ENCODE data around the gene KRTCAP3.

Gene KRTCAP3

DNA sequence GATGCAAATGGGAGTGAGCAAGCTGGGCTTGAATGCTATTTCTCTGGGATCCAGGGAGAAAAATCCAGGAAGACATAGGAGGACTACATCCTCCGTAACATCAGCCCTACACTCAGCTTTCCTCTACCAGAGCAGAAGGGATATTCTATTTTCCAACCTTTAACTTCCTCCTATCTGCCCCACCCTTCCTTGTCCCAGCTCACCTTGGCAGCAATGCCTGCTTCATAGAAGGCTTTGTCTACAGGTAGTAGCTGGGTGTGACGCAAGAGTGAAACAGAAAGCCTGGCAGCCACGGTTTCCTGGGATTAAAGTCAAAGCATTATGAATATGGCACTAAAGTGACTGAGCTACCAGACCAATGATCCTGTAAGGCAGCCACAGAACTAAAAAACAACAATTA, 3.9 kb downstream of the KRTCAP3 start:
- Histone ChIP-seq H3K27me3 (ENCODE audit: control insufficient read depth, insufficient read depth, low read length) (no peaks in the 10 kb centered on the region), H3K9ac (ENCODE audit: low read length) (no peak overlapping the region), H3K4me3 (ENCODE audit: low read length) (peak overlapping the region; percentile 26), H3K36me3 (ENCODE audit: control insufficient read depth, insufficient read depth, low read length) (peaks cover 22% of the 10 kb centered on the region), H3K4me1 (ENCODE audit: control insufficient read depth, insufficient read depth, low read length) (no peaks in the 10 kb centered on the region), H3K27ac (ENCODE audit: low read depth, low read length) (no peak overlapping the region)

DNA sequence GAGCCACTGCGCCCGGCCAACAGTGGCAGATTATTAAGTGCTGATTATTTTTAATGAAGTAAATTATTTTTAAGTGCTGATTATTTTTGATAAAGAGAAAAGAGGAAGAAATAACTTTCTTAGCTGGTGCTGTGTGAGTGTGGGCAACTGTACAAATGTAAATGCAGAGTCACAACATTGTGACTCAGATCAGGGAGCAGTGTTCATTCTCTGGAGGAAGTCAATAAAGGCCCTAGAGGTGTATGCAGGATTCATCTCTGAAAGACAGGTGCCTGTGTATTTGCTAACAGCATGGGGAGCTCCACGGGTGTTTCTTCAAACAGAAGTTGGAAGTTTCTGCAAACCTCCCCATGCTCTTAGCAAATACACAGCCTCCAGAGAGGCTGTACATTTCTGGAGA, 6.2 kb downstream of the KRTCAP3 start:
- H3K4me1 ChIP-seq (ENCODE audit: control insufficient read depth, insufficient read depth, low read length), result no peaks in the 10 kb centered on the region
- H3K27ac ChIP-seq (ENCODE audit: low read depth, low read length), result no peak overlapping the region
- no peaks in the 10 kb centered on the region for H3K27me3 ChIP-seq (ENCODE audit: control insufficient read depth, insufficient read depth, low read length)
- no peak overlapping the region for H3K9ac ChIP-seq (ENCODE audit: low read length)
- peaks cover 11% of the 10 kb centered on the region for H3K36me3 ChIP-seq (ENCODE audit: control insufficient read depth, insufficient read depth, low read length)
- no peak overlapping the region for H3K4me3 ChIP-seq (ENCODE audit: low read length)

DNA sequence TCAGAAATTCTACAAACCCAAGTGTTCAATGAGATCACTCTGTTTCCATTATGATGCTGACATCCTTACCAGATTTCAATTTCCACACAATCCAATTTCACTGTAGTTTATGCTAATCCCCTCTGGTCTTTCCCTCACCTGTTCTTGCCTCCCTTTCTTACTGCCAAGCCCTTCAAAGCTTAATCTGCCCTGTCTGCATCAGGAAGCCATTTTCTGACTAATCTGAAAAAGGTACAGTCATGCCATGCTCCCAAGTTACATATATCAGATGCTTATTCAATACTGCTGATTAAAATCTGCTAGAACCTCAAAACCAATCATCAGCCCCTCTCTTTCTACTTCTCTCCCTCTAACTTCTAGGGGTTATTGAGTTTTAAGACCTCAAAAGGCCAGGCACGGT, 8.9 kb downstream of the KRTCAP3 start:
- Histone ChIP-seq H3K9ac (ENCODE audit: low read length) (no peak overlapping the region), H3K4me3 (ENCODE audit: low read length) (no peak overlapping the region), H3K4me1 (ENCODE audit: control insufficient read depth, insufficient read depth, low read length) (no peaks in the 10 kb centered on the region), H3K36me3 (ENCODE audit: control insufficient read depth, insufficient read depth, low read length) (peaks cover 22% of the 10 kb centered on the region), H3K27ac (ENCODE audit: low read depth, low read length) (no peak overlapping the region), H3K27me3 (ENCODE audit: control insufficient read depth, insufficient read depth, low read length) (no peaks in the 10 kb centered on the region)

- no peaks in the 10 kb centered on the region for H3K4me1 ChIP-seq (ENCODE audit: control insufficient read depth, insufficient read depth, low read length)
- peaks cover 24% of the 10 kb centered on the region for H3K36me3 ChIP-seq (ENCODE audit: control insufficient read depth, insufficient read depth, low read length)
- H3K27me3 ChIP-seq (ENCODE audit: control insufficient read depth, insufficient read depth, low read length), result no peaks in the 10 kb centered on the region
- no peak overlapping the region for H3K9ac ChIP-seq (ENCODE audit: low read length)
- H3K27ac ChIP-seq (ENCODE audit: low read depth, low read length), result no peak overlapping the region
- no peak overlapping the region for H3K4me3 ChIP-seq (ENCODE audit: low read length)
Measured at GRCh38 chr2:27453968-27454367, 11.8 kb downstream of the KRTCAP3 start.

DNA sequence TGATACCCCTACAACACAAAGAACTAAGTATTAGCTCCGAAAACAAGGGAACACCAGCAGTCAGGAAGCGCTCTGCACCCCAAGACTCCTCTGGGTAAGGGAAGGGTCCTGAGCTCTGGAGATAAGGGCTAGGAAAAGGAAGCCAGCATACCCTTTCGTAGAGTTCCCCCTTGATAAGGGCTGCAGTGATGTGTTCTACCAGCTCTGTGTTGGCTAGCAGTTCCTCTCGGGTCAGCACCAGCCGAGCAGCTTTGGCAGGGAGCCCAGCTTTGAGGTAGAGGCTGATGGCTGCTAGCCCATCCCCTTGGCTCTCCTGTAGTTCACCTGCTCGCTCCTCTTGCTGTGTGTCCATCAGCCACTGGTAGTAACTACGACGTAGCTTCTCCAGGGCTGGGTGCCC, 18.9 kb downstream of the KRTCAP3 start:
- Histone ChIP-seq H3K27ac (ENCODE audit: low read depth, low read length) (no peak overlapping the region), H3K27me3 (ENCODE audit: control insufficient read depth, insufficient read depth, low read length) (no peaks in the 10 kb centered on the region), H3K4me3 (ENCODE audit: low read length) (no peak overlapping the region), H3K4me1 (ENCODE audit: control insufficient read depth, insufficient read depth, low read length) (no peaks in the 10 kb centered on the region), H3K9ac (ENCODE audit: low read length) (no peak overlapping the region), H3K36me3 (ENCODE audit: control insufficient read depth, insufficient read depth, low read length) (peaks cover 15% of the 10 kb centered on the region)

GRCh38 chr2:27464443-27464842, 22.3 kb downstream of the KRTCAP3 start:
- Histone ChIP-seq H3K9ac (ENCODE audit: low read length) (no peak overlapping the region), H3K4me3 (ENCODE audit: low read length) (no peak overlapping the region), H3K27ac (ENCODE audit: low read depth, low read length) (no peak overlapping the region), H3K4me1 (ENCODE audit: control insufficient read depth, insufficient read depth, low read length) (no peaks in the 10 kb centered on the region), H3K36me3 (ENCODE audit: control insufficient read depth, insufficient read depth, low read length) (peaks cover 6% of the 10 kb centered on the region), H3K27me3 (ENCODE audit: control insufficient read depth, insufficient read depth, low read length) (no peaks in the 10 kb centered on the region)

DNA sequence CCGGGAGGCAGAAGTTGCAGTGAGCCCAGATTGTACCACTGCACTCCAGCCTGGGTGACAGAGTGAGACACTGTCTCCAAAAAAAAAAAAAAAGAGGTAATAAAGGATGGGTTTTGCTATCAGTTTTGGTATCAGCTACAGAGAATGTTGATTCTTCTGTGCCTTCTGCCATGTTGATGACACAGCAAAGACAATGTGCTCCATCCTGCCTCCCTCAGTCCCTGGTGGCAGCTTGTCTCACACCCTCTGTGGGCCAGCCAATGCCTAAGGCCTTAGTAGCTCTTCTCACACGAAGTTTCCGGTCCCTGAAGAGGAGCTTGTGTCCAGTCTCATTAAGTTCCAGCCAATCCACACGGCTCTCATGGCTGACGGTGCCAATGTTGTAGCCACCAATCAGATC, 29.8 kb downstream of the KRTCAP3 start:
- no peaks in the 10 kb centered on the region for H3K4me1 ChIP-seq (ENCODE audit: control insufficient read depth, insufficient read depth, low read length)
- peaks cover 11% of the 10 kb centered on the region for H3K36me3 ChIP-seq (ENCODE audit: control insufficient read depth, insufficient read depth, low read length)
- H3K9ac ChIP-seq (ENCODE audit: low read length), result no peak overlapping the region
- H3K4me3 ChIP-seq (ENCODE audit: low read length), result no peak overlapping the region
- H3K27ac ChIP-seq (ENCODE audit: low read depth, low read length), result no peak overlapping the region
- H3K27me3 ChIP-seq (ENCODE audit: control insufficient read depth, insufficient read depth, low read length), result no peaks in the 10 kb centered on the region

- no peak overlapping the region for H3K4me3 ChIP-seq (ENCODE audit: low read length)
- peaks cover 5% of the 10 kb centered on the region for H3K4me1 ChIP-seq (ENCODE audit: control insufficient read depth, insufficient read depth, low read length)
- H3K27me3 ChIP-seq (ENCODE audit: control insufficient read depth, insufficient read depth, low read length), result no peaks in the 10 kb centered on the region
- no peak overlapping the region for H3K9ac ChIP-seq (ENCODE audit: low read length)
- H3K36me3 ChIP-seq (ENCODE audit: control insufficient read depth, insufficient read depth, low read length), result peaks cover 17% of the 10 kb centered on the region
- H3K27ac ChIP-seq (ENCODE audit: low read depth, low read length), result no peak overlapping the region
Measured at GRCh38 chr2:27485496-27485895, 43.3 kb downstream of the KRTCAP3 start.

GRCh38 chr2:27489118-27489497, 46.9 kb downstream of the KRTCAP3 start:
- H3K4me1 ChIP-seq (ENCODE audit: control insufficient read depth, insufficient read depth, low read length), result peaks cover 5% of the 10 kb centered on the region
- peak overlapping the region; percentile 51 for H3K27ac ChIP-seq (ENCODE audit: low read depth, low read length)
- peak overlapping the region; percentile 43 for H3K9ac ChIP-seq (ENCODE audit: low read length)

GRCh38 chr2:27489498-27490397, 47.6 kb downstream of the KRTCAP3 start, which contains the start of gene IFT172:
Gene IFT172 (minus strand): TSS chr2:27489743. CDS start chr2:27489653, 90 bp downstream.
- H3K27ac ChIP-seq (ENCODE audit: low read depth, low read length), result peak within 1 kb of the TSS; percentile 51
- peak within 1 kb of the TSS; percentile 43 for H3K9ac ChIP-seq (ENCODE audit: low read length)
- no peaks in the 10 kb centered on the region for H3K27me3 ChIP-seq (ENCODE audit: control insufficient read depth, insufficient read depth, low read length)
- peaks cover 5% of the 10 kb centered on the region for H3K4me1 ChIP-seq (ENCODE audit: control insufficient read depth, insufficient read depth, low read length)
- no peaks in the 10 kb centered on the region for H3K36me3 ChIP-seq (ENCODE audit: control insufficient read depth, insufficient read depth, low read length)
- peak within 1 kb of the TSS; percentile 87 for H3K4me3 ChIP-seq (ENCODE audit: low read length)

More at GRCh38 chr2:27489118-27489497, 46.9 kb downstream of the KRTCAP3 start:
- H3K36me3 ChIP-seq (ENCODE audit: control insufficient read depth, insufficient read depth, low read length), result peaks cover 2% of the 10 kb centered on the region
- peak overlapping the region; percentile 87 for H3K4me3 ChIP-seq (ENCODE audit: low read length)
- H3K27me3 ChIP-seq (ENCODE audit: control insufficient read depth, insufficient read depth, low read length), result no peaks in the 10 kb centered on the region

GRCh38 chr2:27492557-27492956, 50.4 kb downstream of the KRTCAP3 start:
- Histone ChIP-seq H3K4me1 (ENCODE audit: control insufficient read depth, insufficient read depth, low read length) (peaks cover 8% of the 10 kb centered on the region), H3K27me3 (ENCODE audit: control insufficient read depth, insufficient read depth, low read length) (peaks cover 2% of the 10 kb centered on the region), H3K4me3 (ENCODE audit: low read length) (no peak overlapping the region), H3K9ac (ENCODE audit: low read length) (no peak overlapping the region), H3K36me3 (ENCODE audit: control insufficient read depth, insufficient read depth, low read length) (no peaks in the 10 kb centered on the region), H3K27ac (ENCODE audit: low read depth, low read length) (no peak overlapping the region)

DNA sequence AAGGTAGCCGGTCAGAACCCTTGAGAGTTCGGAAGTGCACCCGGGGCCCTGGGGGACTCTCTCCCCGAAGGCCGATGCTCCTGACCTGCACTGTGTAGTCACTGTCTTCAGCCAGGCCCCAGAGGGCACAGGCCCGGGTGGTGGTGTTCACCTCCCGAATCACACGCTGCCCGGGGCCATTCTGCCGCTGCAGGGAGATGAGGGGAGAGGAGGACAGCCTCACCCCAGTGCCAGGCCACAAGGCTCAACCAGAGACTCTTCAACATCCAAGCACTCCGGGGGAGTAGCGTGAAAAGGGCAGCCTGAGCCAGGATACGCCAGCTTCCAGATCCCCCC, 51.7 kb downstream of the KRTCAP3 start:
- H3K9ac ChIP-seq (ENCODE audit: low read length), result no peak overlapping the region
- H3K36me3 ChIP-seq (ENCODE audit: control insufficient read depth, insufficient read depth, low read length), result no peaks in the 10 kb centered on the region
- H3K27ac ChIP-seq (ENCODE audit: low read depth, low read length), result no peak overlapping the region
- peaks cover 2% of the 10 kb centered on the region for H3K27me3 ChIP-seq (ENCODE audit: control insufficient read depth, insufficient read depth, low read length)
- peaks cover 7% of the 10 kb centered on the region for H3K4me1 ChIP-seq (ENCODE audit: control insufficient read depth, insufficient read depth, low read length)
- no peak overlapping the region for H3K4me3 ChIP-seq (ENCODE audit: low read length)

Measured in rectal smooth muscle tissue (tissue), 1 donor.